IMR-90 (cell line): Measurements from ENCODE around the gene TMED10. TPM values are rescaled to one million over a fixed set of nuclear protein-coding genes. Genes with fewer than 3 reads are reported as not detected.

Experiments
- ATAC-seq: fragments of 200-7000 bp; cut with Tn5 transposase; 2 replicates; pipeline ENCODE4 v1.9.1; 2020; ENCODE audit warnings: low read depth, mild to moderate bottlenecking, moderate library complexity
- BruUV-seq: library from RNA; stranded (reverse); fragments of 400-500 nt; replicated peaks from 2 replicates; lab custom pipeline; 2021; lab: Mats Ljungman, UMichigan
- CTCF ChIA-PET: fragments of 300-600 bp; formaldehyde crosslinking; extraction: SDS; loops from one replicate; lab custom pipeline; 2021; ENCODE audit warnings: antibody characterized with exemption; lab: Yijun Ruan, JAX
- POLR2A ChIA-PET: fragments of 300-600 bp; sonication (Branson Sonifier 250); formaldehyde crosslinking; loops from one replicate; lab custom pipeline; 2022; ENCODE audit warnings: antibody characterized with exemption; ENCODE audit not compliant: unreplicated experiment; lab: Charles Lee
- DNase-seq: peaks from one replicate; pipeline ENCODE4 v3.0.0; 2013
- H2AFZ ChIP-seq: replicated peaks from 2 replicates; pipeline ENCODE3; 2013; ENCODE audit warnings: low read length, mild to moderate bottlenecking; ENCODE audit not compliant: poor library complexity
- H2AK5ac ChIP-seq: 2 replicates; pipeline ENCODE4 v1.6.1; 2013; ENCODE audit warnings: low read depth, low read length, inconsistent platforms
- H2AK9ac ChIP-seq: replicated peaks from 2 replicates; pipeline ENCODE3; 2013; ENCODE audit warnings: mild to moderate bottlenecking, low read depth, low read length, moderate library complexity; ENCODE audit not compliant: poor library complexity
- H2BK120ac ChIP-seq: 2 replicates; pipeline ENCODE4 v1.6.1; 2013; ENCODE audit warnings: low read depth, low read length, inconsistent platforms
- H2BK15ac ChIP-seq: 3 replicates; pipeline ENCODE4 v1.6.1; 2013; ENCODE audit warnings: low read depth, low read length, inconsistent platforms
- H2BK20ac ChIP-seq: 2 replicates; pipeline ENCODE4 v1.6.1; 2013; ENCODE audit warnings: low read depth, mild to moderate bottlenecking, inconsistent platforms, low read length, moderate library complexity
- H2BK5ac ChIP-seq: 2 replicates; pipeline ENCODE4 v1.6.1; 2013; ENCODE audit warnings: mild to moderate bottlenecking, low read depth, low read length, inconsistent platforms; ENCODE audit not compliant: poor library complexity, severe bottlenecking
- H3K14ac ChIP-seq: replicated peaks from 2 replicates; pipeline ENCODE4 v1.6.1; 2013; ENCODE audit warnings: low read depth, low read length, inconsistent platforms
- H3K18ac ChIP-seq: 2 replicates; pipeline ENCODE4 v1.6.1; 2013; ENCODE audit warnings: low read depth, low read length, control low read depth
- H3K23ac ChIP-seq: 2 replicates; pipeline ENCODE4 v1.6.1; 2013; ENCODE audit warnings: low read depth, low read length, inconsistent platforms
- H3K27ac ChIP-seq: 2 replicates; pipeline ENCODE4 v1.5.1; 2013; ENCODE audit warnings: mild to moderate bottlenecking, control low read depth, low read length; ENCODE audit not compliant: insufficient read depth
- H3K27me3 ChIP-seq: 2 replicates; pipeline ENCODE4 v1.6.1; 2013; ENCODE audit warnings: low read length; ENCODE audit not compliant: control insufficient read depth, insufficient read depth
- H3K36me3 ChIP-seq: 2 replicates; pipeline ENCODE4 v1.6.1; 2013; ENCODE audit warnings: low read length, mixed read lengths; ENCODE audit not compliant: control insufficient read depth, insufficient read depth
- H3K4ac ChIP-seq: 2 replicates; pipeline ENCODE4 v1.6.1; 2013; ENCODE audit warnings: low read depth, low read length, inconsistent platforms
- H3K4me1 ChIP-seq: 2 replicates; pipeline ENCODE4 v1.6.1; 2013; ENCODE audit warnings: low read length, mixed read lengths; ENCODE audit not compliant: control insufficient read depth, insufficient read depth
- H3K4me2 ChIP-seq: 2 replicates; pipeline ENCODE4 v1.6.1; 2013; ENCODE audit warnings: low read depth, mild to moderate bottlenecking, control low read depth, low read length, moderate library complexity
- H3K4me3 ChIP-seq: 2 replicates; pipeline ENCODE4 v1.5.1; 2013; ENCODE audit warnings: low read depth, mild to moderate bottlenecking, control low read depth, low read length, moderate library complexity; ENCODE audit not compliant: insufficient read depth
- H3K56ac ChIP-seq: 2 replicates; pipeline ENCODE4 v1.6.1; 2013; ENCODE audit warnings: low read length, inconsistent platforms; ENCODE audit not compliant: insufficient read depth; ENCODE audit errors: extremely low read depth
- H3K79me1 ChIP-seq, 2 experiments: 2 replicates each; pipeline ENCODE4 v1.6.1; 2013; ENCODE audit warnings: low read length in 2 of 2, inconsistent platforms in 1 of 2, low read depth in 1 of 2
- H3K9ac ChIP-seq: 2 replicates; pipeline ENCODE4 v1.6.1; 2013; ENCODE audit warnings: low read depth, low read length, control low read depth
- H3K9me1 ChIP-seq: 2 replicates; pipeline ENCODE4 v1.6.1; 2013; ENCODE audit warnings: low read length, inconsistent platforms; ENCODE audit not compliant: insufficient read depth
- H3K9me3 ChIP-seq: 2 replicates; pipeline ENCODE4 v1.6.1; 2013; ENCODE audit warnings: low read length; ENCODE audit not compliant: control insufficient read depth, insufficient read depth
- H4K20me1 ChIP-seq: 2 replicates; pipeline ENCODE4 v1.6.1; 2013; ENCODE audit warnings: low read length, inconsistent platforms; ENCODE audit not compliant: insufficient read depth
- H4K5ac ChIP-seq: 2 replicates; pipeline ENCODE4 v1.6.1; 2013; ENCODE audit warnings: mild to moderate bottlenecking, low read depth, low read length, control low read depth
- H4K8ac ChIP-seq, 2 experiments: 2 replicates each; pipeline ENCODE4 v1.6.1; 2013; ENCODE audit warnings: low read depth in 2 of 2, low read length in 2 of 2, control low read depth in 1 of 2, inconsistent platforms in 1 of 2
- H4K91ac ChIP-seq: 2 replicates; pipeline ENCODE4 v1.6.1; 2013; ENCODE audit warnings: low read depth, low read length, inconsistent platforms; ENCODE audit not compliant: insufficient read depth
- ELK1 ChIP-seq: fragments of 150-350 bp; IDR thresholded peaks from 2 replicates; pipeline ENCODE4 v1.6.1; 2016; ENCODE audit warnings: low read depth, mild to moderate bottlenecking, low read length, moderate library complexity, borderline replicate concordance
- FOS ChIP-seq: fragments of 150-350 bp; IDR thresholded peaks from 2 replicates; pipeline ENCODE4 v1.6.1; 2016; ENCODE audit warnings: low read depth, low read length
- NFE2L2 ChIP-seq: fragments of 150-350 bp; IDR thresholded peaks from 2 replicates; pipeline ENCODE4 v1.6.1; 2016; ENCODE audit warnings: low read depth, mild to moderate bottlenecking, low read length
- POLR2A ChIP-seq: IDR thresholded peaks from 2 replicates; pipeline ENCODE4 v1.6.1; 2012; ENCODE audit warnings: mild to moderate bottlenecking, low read depth, low read length
- WGBS, 2 experiments: methylation state at CpG; one replicate each; pipeline versions ENCODE4 v1.1.5 to v1.1.7; 2013; ENCODE audit warnings: missing lambda C conversion rate in 2 of 2; ENCODE audit not compliant: insufficient read length in 1 of 2; ENCODE audit errors: extremely low coverage in 2 of 2; 5-methylcytosine and 5-hydroxymethylcytosine counted together
- dilution Hi-C: fragments of 300-500 bp; cut with HindIII; formaldehyde crosslinking; loops from one replicate; pipeline ENCODE4 v1.14.3; 2018; ENCODE audit warnings: low sequenced_read_pairs; ENCODE audit not compliant: unreplicated experiment
- in situ Hi-C: fragments of 300-500 bp; cut with MboI; formaldehyde crosslinking; loops from 3 replicates; pipeline ENCODE4 v1.14.3; 2019; ENCODE audit warnings: low sequenced_read_pairs, inconsistent platforms, mixed read lengths
- intact Hi-C: fragments of 100-400 bp; cut with micrococcal nuclease; formaldehyde crosslinking; loops from 2 replicates; pipeline ENCODE4 v1.10.0; 2022
- polyA plus RNA-seq, 3 experiments: library from polyadenylated mRNA; depleted of rRNA; stranded (reverse); fragments of >200 nt; gene quantifications; 2 replicates each; pipeline ENCODE4 v1.2.3, GENCODE V29; 2012; ENCODE audit warnings: low replicate concordance in 1 of 3
- total RNA-seq: library from RNA; depleted of rRNA; stranded (reverse); fragments of >200 nt; gene quantifications from 2 replicates; pipeline ENCODE4 v1.2.3, GENCODE V29; 2012

Gene TMED10
- total and polyA plus RNA-seq, 2 of the 4 experiments (the other 2 are of a cell fraction) = 254 to 441 TPM

GRCh38 chr14:75191100-75191499 lies 14.7 kb upstream of the TMED10 start:
- H2BK15ac ChIP-seq = no peak overlapping the region
- TF ChIP-seq NFE2L2 (no peak), ELK1 (no peak), FOS (no peak), POLR2A (no peak)
- no peak overlapping the region for H4K5ac ChIP-seq
- 83% methylated on average over 3 of the region's 3 CpGs; no CpG with 5 or more reads in 1 of the 2 experiments for WGBS, 2 experiments
- H3K27me3 ChIP-seq = no peaks in the 10 kb centered on the region
- H4K20me1 ChIP-seq = no peaks in the 10 kb centered on the region
- H3K9me3 ChIP-seq = no peaks in the 10 kb centered on the region
- no peak overlapping the region for H2BK120ac ChIP-seq
- no peak overlapping the region for H2BK20ac ChIP-seq
- no peak overlapping the region for H2AFZ ChIP-seq
- dilution Hi-C loops (no loop called here), in situ Hi-C loops (no loop called here), intact Hi-C loops (no loop called here)
- no TSS peak for BruUV-seq
- no peak overlapping the region for H3K18ac ChIP-seq
- H3K36me3 ChIP-seq = no peaks in the 10 kb centered on the region
- ChIA-PET CTCF (interaction anchor here (0.6 kb wide), 1 partner anchor 18 kb away, joined by 3 read pairs; no protein-coding TSS in a partner anchor), POLR2A (no interaction called here)
- no peak for DNase-seq
- no peak overlapping the region for H3K27ac ChIP-seq
- no peak overlapping the region for H3K14ac ChIP-seq
- H3K4me2 ChIP-seq = no peak overlapping the region
- no peak overlapping the region for H2AK9ac ChIP-seq
- H3K23ac ChIP-seq = no peak overlapping the region
- H3K56ac ChIP-seq = no peak overlapping the region
- no peak overlapping the region for H3K9ac ChIP-seq
- H4K8ac ChIP-seq = no peak overlapping the region
- H2BK5ac ChIP-seq = no peak overlapping the region
- H3K79me1 ChIP-seq = no peaks in the 10 kb centered on the region
- no peak for ATAC-seq
- H3K4me3 ChIP-seq = no peak overlapping the region
- no peaks in the 10 kb centered on the region for H3K4me1 ChIP-seq
- no peak overlapping the region for H3K4ac ChIP-seq
- no peak overlapping the region for H2AK5ac ChIP-seq
- no peak overlapping the region for H4K91ac ChIP-seq
- H3K9me1 ChIP-seq = no peaks in the 10 kb centered on the region
